GM12801 (cell line): ENCODE measurements around the gene HRH2.

Source experiments
- CTCF ChIP-seq: IDR thresholded peaks from one replicate; pipeline ENCODE4 v1.5.1; 2011; ENCODE audit warnings: control low read depth; ENCODE audit not compliant: insufficient read length; ENCODE audit errors: extremely low read depth

The HRH2 gene

GRCh38 chr5:175734501-175734900 is 76.6 kb downstream of the HRH2 start:
- TF ChIP-seq CTCF, result no peak

GRCh38 chr5:175735701-175736100 is 77.8 kb downstream of the HRH2 start:
- no peak for TF ChIP-seq CTCF

- TF ChIP-seq CTCF, result no peak
Observed at GRCh38 chr5:175736652-175737051, 78.8 kb downstream of the HRH2 start.

- no peak for TF ChIP-seq CTCF
Observed at GRCh38 chr5:175737481-175737880, 79.6 kb downstream of the HRH2 start.

GRCh38 chr5:175738126-175738525 is 80.3 kb downstream of the HRH2 start:
- no peak for TF ChIP-seq CTCF

- no peak for TF ChIP-seq CTCF
Observed at GRCh38 chr5:175738602-175739133, 80.8 kb downstream of the HRH2 start.

- TF ChIP-seq CTCF, result no peak
Observed at GRCh38 chr5:175740014-175740413, 82.1 kb downstream of the HRH2 start.

- no peak for TF ChIP-seq CTCF
Observed at GRCh38 chr5:175741556-175741955, 83.7 kb downstream of the HRH2 start.
